ENCODE data around the gene MACROD2. TPM values are rescaled to one million over a fixed set of nuclear protein-coding genes. Genes with fewer than 3 reads are reported as not detected.
"Not testable (repeated sequence)": the region's sequence is repeated elsewhere in the genome, so short reads cannot be mapped to it uniquely, and the experiment has no call there.

MACROD2 gene
- total RNA-seq, 2 donors from 2014 or later, result 0.95 to 4.2 TPM

DNA sequence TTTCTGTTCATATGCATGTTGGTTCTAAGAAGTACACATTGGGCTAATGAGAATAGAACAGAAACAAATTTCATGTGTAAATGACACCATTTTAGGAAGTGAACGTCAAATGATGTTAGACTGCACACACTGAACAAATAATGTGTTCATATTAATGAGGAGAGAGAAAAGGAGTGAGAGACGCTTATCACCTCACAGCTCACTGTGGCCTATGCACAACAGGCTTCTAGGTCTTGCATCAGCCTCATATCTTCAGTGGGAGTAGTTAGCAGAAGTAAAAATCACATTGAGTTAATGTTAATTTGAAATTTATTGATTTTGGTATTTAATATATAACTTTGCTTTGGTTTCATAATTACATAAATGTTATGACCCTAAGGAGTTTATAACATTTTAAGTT, 454.9 kb downstream of the MACROD2 start:
- no peaks in the 10 kb centered on the region for H3K9me3 ChIP-seq
- no peak overlapping the region for H3K27ac ChIP-seq
- DNase-seq (ENCODE audit: low spot score) (no peak), ATAC-seq (ENCODE audit: insufficient number of reproducible peaks, low FRiP score, low read depth) (no peak)
- TF ChIP-seq, protein P1, sequence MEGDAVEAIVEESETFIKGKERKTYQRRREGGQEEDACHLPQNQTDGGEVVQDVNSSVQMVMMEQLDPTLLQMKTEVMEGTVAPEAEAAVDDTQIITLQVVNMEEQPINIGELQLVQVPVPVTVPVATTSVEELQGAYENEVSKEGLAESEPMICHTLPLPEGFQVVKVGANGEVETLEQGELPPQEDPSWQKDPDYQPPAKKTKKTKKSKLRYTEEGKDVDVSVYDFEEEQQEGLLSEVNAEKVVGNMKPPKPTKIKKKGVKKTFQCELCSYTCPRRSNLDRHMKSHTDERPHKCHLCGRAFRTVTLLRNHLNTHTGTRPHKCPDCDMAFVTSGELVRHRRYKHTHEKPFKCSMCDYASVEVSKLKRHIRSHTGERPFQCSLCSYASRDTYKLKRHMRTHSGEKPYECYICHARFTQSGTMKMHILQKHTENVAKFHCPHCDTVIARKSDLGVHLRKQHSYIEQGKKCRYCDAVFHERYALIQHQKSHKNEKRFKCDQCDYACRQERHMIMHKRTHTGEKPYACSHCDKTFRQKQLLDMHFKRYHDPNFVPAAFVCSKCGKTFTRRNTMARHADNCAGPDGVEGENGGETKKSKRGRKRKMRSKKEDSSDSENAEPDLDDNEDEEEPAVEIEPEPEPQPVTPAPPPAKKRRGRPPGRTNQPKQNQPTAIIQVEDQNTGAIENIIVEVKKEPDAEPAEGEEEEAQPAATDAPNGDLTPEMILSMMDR (IDR thresholded peaks at IDR 0.05), result no peak
- no peak overlapping the region for H3K4me3 ChIP-seq
- no peaks in the 10 kb centered on the region for H3K27me3 ChIP-seq (replicated peaks; ENCODE audit: insufficient read depth)
- no peaks in the 10 kb centered on the region for H3K36me3 ChIP-seq
- H3K4me1 ChIP-seq (ENCODE audit: control insufficient read depth in 1 of 2, low read depth in 2 of 2), result no peaks in the 10 kb centered on the region

DNA sequence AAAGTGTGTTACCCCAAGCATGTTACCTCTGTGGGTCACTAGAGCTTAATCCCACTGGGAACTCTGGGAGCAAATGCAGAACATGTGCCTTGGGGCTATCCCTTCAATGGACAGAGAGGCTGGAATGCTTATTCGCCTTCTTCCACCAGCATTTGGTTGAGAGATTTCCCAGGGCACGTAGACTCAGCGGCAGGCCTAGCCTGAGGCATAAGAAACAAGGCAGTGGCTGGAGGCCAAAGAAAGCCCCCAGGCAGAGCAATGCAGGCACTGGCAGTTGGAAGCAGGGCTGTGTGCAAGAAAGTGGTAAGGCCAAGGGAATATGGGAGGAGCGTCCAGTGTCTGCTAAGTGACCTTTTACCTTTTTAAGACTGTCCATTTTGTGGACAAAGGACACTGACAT, 456.1 kb downstream of the MACROD2 start:
- TF ChIP-seq, protein P1 (IDR thresholded peaks at IDR 0.05), result no peak
- Histone ChIP-seq H3K4me1 (ENCODE audit: control insufficient read depth in 1 of 2, low read depth in 2 of 2) (no peaks in the 10 kb centered on the region), H3K4me3 (no peak overlapping the region), H3K9me3 (no peaks in the 10 kb centered on the region), H3K36me3 (no peaks in the 10 kb centered on the region), H3K27me3 (replicated peaks; ENCODE audit: insufficient read depth) (no peaks in the 10 kb centered on the region), H3K27ac (no peak overlapping the region)
- ATAC-seq (ENCODE audit: insufficient number of reproducible peaks, low FRiP score, low read depth) (no peak), DNase-seq (ENCODE audit: low spot score) (no peak)

DNA sequence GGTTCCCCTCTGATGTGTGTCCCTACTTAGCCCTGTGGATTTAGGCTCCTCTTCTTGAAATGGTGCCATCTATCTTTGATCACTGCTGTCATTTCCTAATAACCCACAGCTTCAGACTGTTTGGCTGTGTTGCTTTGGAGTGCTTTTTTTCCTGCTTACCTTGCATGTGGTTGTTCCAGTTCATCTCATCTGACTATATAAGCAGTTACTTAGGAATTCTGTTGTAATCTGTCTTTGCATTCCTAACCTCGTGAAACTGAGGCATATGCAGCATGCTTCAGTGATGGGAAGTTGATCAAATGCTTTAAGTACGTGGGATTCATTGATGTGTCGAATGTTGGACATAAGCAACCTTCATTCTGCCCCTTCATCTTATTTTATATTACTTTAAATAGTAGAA, 457.9 kb downstream of the MACROD2 start:
- no peaks in the 10 kb centered on the region for H3K36me3 ChIP-seq
- no peak for ATAC-seq (ENCODE audit: insufficient number of reproducible peaks, low FRiP score, low read depth)

DNA sequence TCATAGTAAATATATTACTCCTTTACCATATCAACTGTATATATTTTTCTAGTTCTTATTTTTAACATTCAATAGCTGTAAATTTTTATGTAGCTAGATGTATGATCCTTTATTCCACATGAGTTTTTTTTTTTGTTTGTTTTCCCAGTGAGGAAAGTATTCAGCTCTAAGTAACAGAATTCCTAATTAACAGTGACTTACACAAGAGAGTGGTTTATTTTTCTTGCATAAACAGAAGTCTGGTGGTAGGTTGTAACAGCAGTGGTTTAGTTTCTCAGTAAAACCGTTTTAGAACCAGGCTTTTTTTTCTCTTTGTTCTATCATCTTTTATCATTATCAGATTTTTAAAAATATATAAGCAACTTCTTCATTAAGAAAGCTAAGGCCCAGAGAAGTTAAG, 459.0 kb downstream of the MACROD2 start:
- ATAC-seq (ENCODE audit: insufficient number of reproducible peaks, low FRiP score, low read depth) (no peak), DNase-seq (ENCODE audit: low spot score) (no peak)
- TF ChIP-seq, protein P1 (IDR thresholded peaks at IDR 0.05), result no peak
- H3K4me1 ChIP-seq (ENCODE audit: control insufficient read depth in 1 of 2, low read depth in 2 of 2), result no peaks in the 10 kb centered on the region
- H3K36me3 ChIP-seq, result no peaks in the 10 kb centered on the region
- no peaks in the 10 kb centered on the region for H3K9me3 ChIP-seq
- H3K4me3 ChIP-seq, result no peak overlapping the region
- H3K27me3 ChIP-seq (replicated peaks; ENCODE audit: insufficient read depth), result no peaks in the 10 kb centered on the region
- H3K27ac ChIP-seq, result no peak overlapping the region

More for the DNA sequence above, 457.9 kb downstream of the MACROD2 start:
- H3K27ac ChIP-seq, result no peak overlapping the region
- H3K27me3 ChIP-seq (replicated peaks; ENCODE audit: insufficient read depth), result no peaks in the 10 kb centered on the region
- no peaks in the 10 kb centered on the region for H3K9me3 ChIP-seq
- H3K4me1 ChIP-seq (ENCODE audit: control insufficient read depth in 1 of 2, low read depth in 2 of 2), result no peaks in the 10 kb centered on the region
- no peak overlapping the region for H3K4me3 ChIP-seq
- TF ChIP-seq, protein P1 (IDR thresholded peaks at IDR 0.05), result no peak
- DNase-seq (ENCODE audit: low spot score), result no peak

DNA sequence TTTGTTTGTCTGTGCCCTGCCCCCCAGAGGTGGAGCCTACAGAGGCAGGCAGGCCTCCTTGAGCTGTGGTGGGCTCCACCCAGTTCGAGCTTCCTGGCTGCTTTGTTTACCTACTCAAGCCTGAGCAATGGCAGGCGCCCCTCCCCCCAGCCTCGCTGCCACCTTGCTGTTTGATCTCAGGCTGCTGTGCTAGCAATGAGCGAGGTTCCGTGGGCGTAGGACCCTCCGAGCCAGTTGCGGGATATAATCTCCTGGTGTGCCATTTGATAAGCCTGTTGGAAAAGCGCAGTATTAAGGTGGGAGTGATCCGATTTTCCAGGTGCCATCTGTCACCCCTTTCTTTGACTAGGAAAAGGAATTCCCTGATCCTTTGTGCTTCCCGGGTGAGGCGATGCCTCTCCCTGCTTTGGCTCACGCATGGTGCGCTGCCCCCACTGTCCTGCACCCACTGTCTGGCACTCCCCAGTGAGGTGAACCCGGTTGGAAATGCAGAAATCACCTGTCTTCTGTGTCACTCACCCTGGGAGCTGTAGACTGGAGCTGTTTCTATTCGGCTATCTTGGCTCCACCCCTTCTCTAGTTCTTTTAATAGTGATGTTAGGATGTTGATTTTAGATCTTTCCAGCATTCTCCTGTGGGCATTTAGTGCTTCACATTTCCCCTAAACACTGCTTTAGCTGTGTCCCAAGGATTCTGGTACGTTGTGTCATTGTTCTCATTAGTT, 471.9 kb downstream of the MACROD2 start:
- not testable (repeated sequence) for H3K27ac ChIP-seq; H3K4me1 ChIP-seq (ENCODE audit: control insufficient read depth in 1 of 2, low read depth in 2 of 2); DNase-seq (ENCODE audit: low spot score); H3K4me3 ChIP-seq; H3K27me3 ChIP-seq (replicated peaks; ENCODE audit: insufficient read depth); H3K36me3 ChIP-seq; H3K9me3 ChIP-seq; ATAC-seq (ENCODE audit: insufficient number of reproducible peaks, low FRiP score, low read depth)
